Prostate gland (tissue), 2 donors: ENCODE data around the gene DPP3. TPM values are rescaled to one million over a fixed set of nuclear protein-coding genes. Genes with fewer than 3 reads are reported as not detected.

ENCODE experiments used
- DNase-seq: peaks from one replicate; pipeline ENCODE4 v3.0.0-alpha.2; 2019; ENCODE audit warnings: low spot score
- H3K27ac ChIP-seq, 2 donors: fragments of 200-600 bp; sonication (generic); 2 replicates each; pipeline ENCODE4 v1.5.1; 2017 to 2019
- H3K27me3 ChIP-seq: fragments of 200-600 bp; sonication (generic); replicated peaks from 2 replicates; pipeline ENCODE4 v1.5.1; 2019; ENCODE audit not compliant: insufficient read depth
- H3K36me3 ChIP-seq, 2 donors: fragments of 200-600 bp; sonication (generic); 1 replicate in 1 of 2; 2 replicates in 1 of 2; pipeline versions ENCODE4 v1.5.1 to v1.8.1; 2017 to 2019
- H3K4me1 ChIP-seq: fragments of 200-600 bp; sonication (generic); replicated peaks from 2 replicates; pipeline ENCODE4 v1.5.1; 2019
- H3K4me3 ChIP-seq, 2 donors: fragments of 200-600 bp; sonication (generic); 2 replicates each; pipeline ENCODE4 v1.5.1; 2017 to 2019
- H3K9me3 ChIP-seq: fragments of 200-600 bp; sonication (generic); 2 replicates; pipeline ENCODE4 v1.5.1; 2017
- POLR2A ChIP-seq: fragments of 450-650 bp; IDR thresholded peaks from one replicate; pipeline ENCODE4 v1.6.1; 2016; ENCODE audit warnings: antibody characterized with exemption, mild to moderate bottlenecking
- POLR2AphosphoS5 ChIP-seq: sonication (generic); formaldehyde crosslinking; IDR thresholded peaks from one replicate; pipeline ENCODE4 v1.6.1; 2017; ENCODE audit warnings: antibody characterized with exemption
- WGBS: methylation state at CpG from one replicate; pipeline ENCODE4 v1.1.5; 2018; 5-methylcytosine and 5-hydroxymethylcytosine counted together
- intact Hi-C: fragments of 100-400 bp; cut with DNase I; formaldehyde crosslinking; loops from one replicate; pipeline ENCODE4 v1.14.2; 2022
- total RNA-seq, 2 donors: library from RNA; depleted of rRNA; stranded (reverse); fragments of >200 nt; gene quantifications; one replicate each; pipeline ENCODE4 v1.1.0, GENCODE V29; 2016
- TF ChIP-seq, protein P1 (sequence below), 4 experiments: fragments of 200-600 bp in 2 of 4; fragments of 450-650 bp in 2 of 4; sonication (generic) in 2 of 4; IDR thresholded peaks; 1 replicate in 3 of 4; 2 replicates in 1 of 4; pipeline ENCODE4 v1.5.1; 2016 to 2019; ENCODE audit warnings: antibody characterized with exemption in 4 of 4, mild to moderate bottlenecking in 2 of 4, moderate library complexity in 2 of 4

Gene DPP3
- total RNA-seq, 2 donors from 2014 or later = 37.0 to 53.6 TPM

DNA sequence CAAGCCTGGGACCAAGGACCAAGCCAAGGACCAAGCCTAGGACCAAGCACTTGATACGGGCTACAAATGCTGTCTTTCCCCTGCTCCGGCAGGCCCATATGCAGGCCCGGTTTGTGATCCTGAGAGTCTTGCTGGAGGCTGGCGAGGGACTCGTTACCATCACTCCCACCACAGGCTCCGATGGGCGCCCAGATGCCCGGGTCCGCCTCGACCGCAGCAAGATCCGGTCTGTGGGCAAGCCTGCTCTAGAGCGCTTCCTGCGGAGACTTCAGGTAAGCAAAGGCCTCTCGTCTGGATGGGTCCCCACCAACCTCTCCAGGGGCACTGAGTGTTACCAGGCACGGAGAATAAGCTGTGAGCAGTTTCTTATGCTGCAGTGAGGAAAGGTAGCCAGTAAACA is 17.0 kb downstream of the DPP3 start:
- DNase-seq = no peak
- intact Hi-C loops = no loop called here
- WGBS = 95% methylated on average over 16 of the region's 16 CpGs
- TF ChIP-seq POLR2AphosphoS5 = no peak
- TF ChIP-seq, protein P1, sequence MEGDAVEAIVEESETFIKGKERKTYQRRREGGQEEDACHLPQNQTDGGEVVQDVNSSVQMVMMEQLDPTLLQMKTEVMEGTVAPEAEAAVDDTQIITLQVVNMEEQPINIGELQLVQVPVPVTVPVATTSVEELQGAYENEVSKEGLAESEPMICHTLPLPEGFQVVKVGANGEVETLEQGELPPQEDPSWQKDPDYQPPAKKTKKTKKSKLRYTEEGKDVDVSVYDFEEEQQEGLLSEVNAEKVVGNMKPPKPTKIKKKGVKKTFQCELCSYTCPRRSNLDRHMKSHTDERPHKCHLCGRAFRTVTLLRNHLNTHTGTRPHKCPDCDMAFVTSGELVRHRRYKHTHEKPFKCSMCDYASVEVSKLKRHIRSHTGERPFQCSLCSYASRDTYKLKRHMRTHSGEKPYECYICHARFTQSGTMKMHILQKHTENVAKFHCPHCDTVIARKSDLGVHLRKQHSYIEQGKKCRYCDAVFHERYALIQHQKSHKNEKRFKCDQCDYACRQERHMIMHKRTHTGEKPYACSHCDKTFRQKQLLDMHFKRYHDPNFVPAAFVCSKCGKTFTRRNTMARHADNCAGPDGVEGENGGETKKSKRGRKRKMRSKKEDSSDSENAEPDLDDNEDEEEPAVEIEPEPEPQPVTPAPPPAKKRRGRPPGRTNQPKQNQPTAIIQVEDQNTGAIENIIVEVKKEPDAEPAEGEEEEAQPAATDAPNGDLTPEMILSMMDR (IDR thresholded peaks at IDR 0.05) = no peak
- no peak for TF ChIP-seq POLR2A
- H3K4me3 ChIP-seq = no peak overlapping the region
- no peaks in the 10 kb centered on the region for H3K27me3 ChIP-seq
- peaks cover 0 to 24% of the 10 kb centered on the region in 2 donors for H3K36me3 ChIP-seq
- H3K9me3 ChIP-seq = no peaks in the 10 kb centered on the region
- no peaks in the 10 kb centered on the region for H3K4me1 ChIP-seq
- H3K27ac ChIP-seq = no peak overlapping the region

DNA sequence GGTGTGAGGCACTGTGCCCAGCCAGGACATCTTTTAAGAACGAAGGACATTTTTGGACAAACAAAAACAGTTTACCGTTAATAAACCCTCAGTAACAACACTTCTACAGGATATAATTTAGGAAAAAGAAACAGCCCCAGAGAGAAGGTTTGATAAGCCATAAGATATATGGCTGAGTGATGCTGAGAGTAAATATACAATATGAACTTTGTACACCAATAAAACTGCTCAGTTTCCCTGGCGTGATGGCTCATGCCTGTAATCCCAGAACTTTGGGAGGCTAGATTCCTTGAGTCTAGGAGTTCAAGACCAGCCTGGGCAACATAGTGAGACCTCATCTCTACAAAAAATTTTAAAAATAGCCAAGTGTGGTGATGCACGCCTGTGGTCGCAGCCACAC is 18.3 kb downstream of the DPP3 start:
- WGBS = 81% methylated on average over 5 of the region's 5 CpGs
- Histone ChIP-seq H3K4me3 (no peak overlapping the region), H3K4me1 (no peaks in the 10 kb centered on the region), H3K27ac (no peak overlapping the region), H3K9me3 (no peaks in the 10 kb centered on the region), H3K27me3 (no peaks in the 10 kb centered on the region), H3K36me3 (peaks cover 0 to 16% of the 10 kb centered on the region in 2 donors)
- intact Hi-C loops = no loop called here
- TF ChIP-seq POLR2AphosphoS5 (no peak), POLR2A (no peak)
- TF ChIP-seq, protein P1 (IDR thresholded peaks at IDR 0.05) = no peak
- no peak for DNase-seq

DNA sequence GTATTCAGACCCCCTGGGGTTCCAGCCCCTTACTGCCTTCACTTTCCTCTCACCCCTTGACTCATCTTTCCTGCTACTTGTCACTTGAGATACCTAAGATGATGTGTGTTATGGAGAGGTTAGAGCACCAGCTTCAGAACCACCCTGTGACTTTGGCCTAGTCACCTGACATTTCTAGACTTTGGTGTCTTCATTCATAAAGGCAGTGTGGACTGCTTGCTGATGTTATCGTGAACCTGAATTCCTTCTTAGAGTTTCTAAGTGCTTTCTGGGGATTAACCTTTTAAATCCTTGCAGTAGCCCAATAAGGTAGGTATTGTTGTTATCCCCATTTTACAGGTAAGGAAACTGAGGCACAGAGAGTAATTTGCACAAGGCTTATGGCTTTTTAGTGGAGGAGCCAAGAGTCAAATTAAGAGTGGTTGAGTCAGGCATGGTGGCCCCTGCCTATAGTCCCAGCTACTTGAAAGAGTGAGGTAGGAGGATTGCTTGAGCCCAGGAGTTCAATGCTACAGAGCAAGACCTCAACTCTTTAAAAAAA is 25.1 kb downstream of the DPP3 start:
- Histone ChIP-seq H3K27me3 (no peaks in the 10 kb centered on the region), H3K9me3 (no peaks in the 10 kb centered on the region), H3K36me3 (peaks cover 0 to 5% of the 10 kb centered on the region in 2 donors), H3K4me1 (no peaks in the 10 kb centered on the region), H3K4me3 (no peak overlapping the region), H3K27ac (no peak overlapping the region)
- intact Hi-C loops = no loop called here
- 89% methylated on average over 1 of the region's 1 CpG for WGBS
- DNase-seq = no peak
- TF ChIP-seq POLR2AphosphoS5 (no peak), POLR2A (no peak)
- TF ChIP-seq, protein P1 (IDR thresholded peaks at IDR 0.05) = no peak

DNA sequence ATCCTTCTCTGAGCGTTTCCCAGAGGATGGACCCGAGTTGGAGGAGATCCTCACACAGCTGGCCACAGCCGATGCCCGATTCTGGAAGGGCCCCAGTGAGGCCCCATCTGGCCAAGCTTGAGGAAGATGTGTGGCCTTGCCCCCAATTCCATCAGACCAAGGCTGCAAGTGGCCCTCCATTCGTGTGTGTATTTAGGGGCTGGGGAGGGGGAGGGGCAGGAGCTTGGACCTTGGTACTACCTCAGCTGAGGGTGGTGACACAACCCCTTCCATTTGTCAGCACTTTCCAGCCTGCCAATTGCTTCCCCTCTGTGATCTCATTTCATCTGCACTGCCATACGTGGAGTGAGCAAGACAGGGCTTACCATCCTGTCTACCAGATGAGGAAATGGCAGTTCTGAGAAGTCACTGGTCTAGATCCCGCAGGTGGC is 28.9 kb downstream of the DPP3 start:
- no peaks in the 10 kb centered on the region for H3K27me3 ChIP-seq
- intact Hi-C loops = no loop called here
- peaks cover 0 to 5% of the 10 kb centered on the region in 2 donors for H3K36me3 ChIP-seq
- H3K9me3 ChIP-seq = no peaks in the 10 kb centered on the region
- no peak for DNase-seq
- peaks cover 3% of the 10 kb centered on the region for H3K4me1 ChIP-seq
- H3K27ac ChIP-seq = no peak overlapping the region
- TF ChIP-seq POLR2AphosphoS5 (no peak), POLR2A (no peak)
- TF ChIP-seq, protein P1 (IDR thresholded peaks at IDR 0.05) = no peak
- WGBS = 82% methylated on average over 7 of the region's 7 CpGs
- H3K4me3 ChIP-seq = no peak overlapping the region

DNA sequence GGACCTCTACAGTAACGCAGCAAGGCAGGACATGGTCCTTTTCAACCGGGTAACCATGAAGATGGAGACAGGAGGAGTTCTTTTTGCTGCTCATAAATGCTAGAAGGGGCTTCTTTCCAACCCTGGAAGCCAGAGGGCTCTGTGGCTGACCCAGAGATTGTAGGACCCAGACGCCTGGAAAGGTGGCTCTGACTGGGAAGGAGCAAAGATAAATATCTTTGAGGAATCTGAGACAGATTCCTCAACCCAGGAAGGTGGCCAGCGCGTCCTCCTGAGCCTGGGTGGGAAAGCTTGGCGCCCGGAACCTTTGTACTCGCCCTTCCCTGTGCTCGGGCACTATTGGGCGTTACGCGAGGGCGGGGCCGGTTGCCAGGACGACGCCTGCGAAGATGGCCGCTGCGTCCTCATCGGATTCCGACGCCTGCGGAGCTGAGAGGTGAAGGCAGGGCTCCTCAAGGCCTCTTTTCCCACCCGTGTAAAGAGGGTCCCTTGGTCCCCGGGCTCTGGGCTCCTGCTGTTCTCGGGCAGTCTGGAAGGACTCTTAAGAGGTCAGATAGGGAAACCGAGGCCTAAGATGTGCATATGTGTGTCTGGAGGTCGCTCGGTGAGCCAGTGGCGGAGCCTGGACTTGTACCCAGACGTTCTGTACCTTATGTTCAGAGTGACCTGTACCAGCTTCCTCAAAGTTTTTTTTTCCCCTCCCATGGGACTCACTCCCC is 30.2 kb downstream of the DPP3 start, which contains the start of gene BBS1:
Gene BBS1, plus strand, starts transcription at position 365 of the 719 bp plus-strand sequence. Its CDS starts 25 bp downstream, at position 390.
- intact Hi-C loops = no loop called here
- Histone ChIP-seq H3K27ac (peak within 1 kb of the TSS; percentile 18 to 73), H3K36me3 (peaks cover 0 to 3% of the 10 kb centered on the region in 2 donors)

More for the DNA sequence above, 30.2 kb downstream of the DPP3 start, which contains the start of gene BBS1:
- Histone ChIP-seq H3K27me3 (no peaks in the 10 kb centered on the region), H3K4me3 (peak within 1 kb of the TSS; percentile 47 to 56), H3K9me3 (no peaks in the 10 kb centered on the region), H3K4me1 (peaks cover 3% of the 10 kb centered on the region)
- peak; percentile 70 for DNase-seq
- under 1% methylated on average over 31 of the region's 31 CpGs for WGBS
- TF ChIP-seq POLR2A = peak; percentile 30
- TF ChIP-seq, protein P1 (IDR thresholded peaks at IDR 0.05) = peak in 1 of 4 experiments; percentile 5
- TF ChIP-seq POLR2AphosphoS5 = peak; percentile 95
